Fibroblast of the aortic adventitia (primary cell): ENCODE data around the gene NEURL1B. TPM values are rescaled to one million over a fixed set of nuclear protein-coding genes. Genes with fewer than 3 reads are reported as not detected.

ENCODE experiments used
- DNase-seq: peaks from one replicate; pipeline ENCODE4 v3.0.0-alpha.2; 2010; ENCODE audit warnings: low read depth
- H3K4me3 ChIP-seq: 2 replicates; pipeline ENCODE4 v1.5.1; 2011; ENCODE audit warnings: low read depth, mild to moderate bottlenecking, control low read depth, low read length, moderate library complexity
- CTCF ChIP-seq: IDR thresholded peaks from 2 replicates; pipeline ENCODE4 v1.5.1; 2011; ENCODE audit warnings: mild to moderate bottlenecking, low read length, control low read depth, inconsistent platforms; ENCODE audit not compliant: insufficient read depth
- total RNA-seq: library from RNA; depleted of rRNA; stranded (reverse); fragments of >200 nt; gene quantifications from 2 replicates; pipeline ENCODE4 v1.2.3, GENCODE V29; 2012; ENCODE audit warnings: low replicate concordance

Gene NEURL1B
- total RNA-seq, 1 donor, result 2.5 TPM

GRCh38 chr5:172692451-172692850 is 51.4 kb downstream of the NEURL1B start:
- H3K4me3 ChIP-seq, result no peak overlapping the region
- DNase-seq, result no peak
- TF ChIP-seq CTCF, result no peak

DNA sequence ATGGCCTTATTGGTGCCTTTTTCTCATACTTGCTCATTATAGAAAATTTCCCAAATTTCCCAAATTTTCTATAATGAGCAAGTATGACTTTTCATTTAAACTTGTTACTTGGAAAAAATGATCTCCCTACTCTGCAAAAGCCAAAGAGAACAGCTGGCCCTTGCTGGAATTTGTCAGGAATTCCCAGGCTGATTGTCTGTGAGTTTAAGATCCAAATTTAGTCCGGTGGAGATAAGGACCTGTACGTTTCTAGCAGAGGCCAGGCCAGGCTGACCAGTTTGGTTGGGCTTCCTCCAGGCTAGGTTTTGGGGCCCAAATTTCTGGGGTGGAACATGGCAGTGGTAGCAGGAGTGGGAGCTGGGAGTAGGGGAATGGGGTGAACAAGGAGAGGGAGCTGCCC is 51.9 kb downstream of the NEURL1B start:
- no peak for TF ChIP-seq CTCF
- DNase-seq, result peak; percentile 90
- H3K4me3 ChIP-seq, result no peak overlapping the region

GRCh38 chr5:172694061-172694460 is 53.0 kb downstream of the NEURL1B start:
- no peak overlapping the region for H3K4me3 ChIP-seq
- TF ChIP-seq CTCF, result no peak
- DNase-seq, result no peak

DNA sequence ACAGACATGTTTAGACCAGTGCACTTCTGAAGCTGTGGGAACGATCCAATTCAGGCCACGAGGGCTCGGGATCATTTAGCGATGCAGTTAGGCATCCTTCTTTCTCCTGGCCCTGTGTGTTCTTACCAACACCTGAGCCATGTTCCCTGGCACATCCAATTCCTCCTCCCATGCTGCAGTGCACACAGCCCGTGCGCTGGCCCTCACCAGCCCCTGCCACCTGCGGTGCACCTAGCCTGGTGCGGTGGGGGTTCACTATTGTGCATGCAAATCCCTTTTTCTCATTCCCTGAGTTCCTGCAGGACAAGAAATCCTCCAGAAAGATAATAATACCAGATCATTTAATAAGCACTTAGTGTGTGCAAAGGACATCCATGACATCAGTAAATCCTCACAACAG is 53.5 kb downstream of the NEURL1B start:
- TF ChIP-seq CTCF, result no peak
- DNase-seq, result no peak
- no peak overlapping the region for H3K4me3 ChIP-seq

- TF ChIP-seq CTCF, result no peak
- peak; percentile 48 for DNase-seq
- H3K4me3 ChIP-seq, result no peak overlapping the region
These were observed 54.4 kb downstream of the NEURL1B start for GRCh38 chr5:172695232-172696054.

- peak; percentile 76 for DNase-seq
- peak overlapping the region; percentile 78 for H3K4me3 ChIP-seq
- no peak for TF ChIP-seq CTCF
These were observed 55.2 kb downstream of the NEURL1B start for GRCh38 chr5:172696171-172696849.
